Naive thymus-derived CD4-positive, alpha-beta T cell (primary cell): Measurements from ENCODE around the gene KIT. TPM values are rescaled to one million over a fixed set of nuclear protein-coding genes. Genes with fewer than 3 reads are reported as not detected.
A peak's percentile ranks its signal among the peaks of the same experiment; 100 is the strongest.

Source experiments
- ATAC-seq: fragments of 150-1000 bp; cut with Tn5 transposase; 2 replicates; pipeline ENCODE4 v1.10.0; 2021; ENCODE audit warnings: mild to moderate bottlenecking, moderate library complexity
- CTCF ChIA-PET: fragments of 350-600 bp; sonication (Branson Sonifier 250); formaldehyde crosslinking; loops from one replicate; lab custom pipeline; 2021; ENCODE audit warnings: antibody characterized with exemption; lab: Charles Lee
- POLR2A ChIA-PET: fragments of 350-600 bp; sonication (Branson Sonifier 250); formaldehyde crosslinking; loops from one replicate; lab custom pipeline; 2021; ENCODE audit warnings: antibody characterized with exemption, inconsistent platforms; lab: Charles Lee
- DNase-seq, 9 donors: peaks; one replicate each; pipeline versions ENCODE4 v3.0.0 to v3.0.0-alpha.2; 2020 to 2022; ENCODE audit warnings: mixed read lengths in 1 of 9
- H3K27ac ChIP-seq: one replicate; pipeline ENCODE4 v1.7.0; 2013; ENCODE audit warnings: mild to moderate bottlenecking, low read depth, low read length, moderate library complexity
- H3K27me3 ChIP-seq, 2 donors: one replicate each; pipeline ENCODE4 v1.7.0; 2013; ENCODE audit warnings: low read length in 2 of 2, mild to moderate bottlenecking in 2 of 2, moderate library complexity in 2 of 2; ENCODE audit not compliant: control insufficient read depth in 2 of 2, insufficient read depth in 2 of 2
- H3K36me3 ChIP-seq, 3 experiments: 1 replicate in 2 of 3; 2 replicates in 1 of 3; pipeline ENCODE4 v1.7.0; 2013; ENCODE audit warnings: low read length in 3 of 3, mild to moderate bottlenecking in 3 of 3, moderate library complexity in 1 of 3; ENCODE audit not compliant: insufficient read depth in 3 of 3, control insufficient read depth in 2 of 3
- H3K4me1 ChIP-seq, 2 donors: one replicate each; pipeline ENCODE4 v1.7.0; 2013; ENCODE audit warnings: low read length in 2 of 2, mild to moderate bottlenecking in 2 of 2, moderate library complexity in 1 of 2; ENCODE audit not compliant: control insufficient read depth in 2 of 2, insufficient read depth in 2 of 2
- H3K4me3 ChIP-seq: 2 replicates; pipeline ENCODE4 v1.7.0; 2013; ENCODE audit warnings: mild to moderate bottlenecking, low read length
- H3K9me3 ChIP-seq, 3 experiments: 1 replicate in 2 of 3; 2 replicates in 1 of 3; pipeline ENCODE4 v1.7.0; 2013; ENCODE audit warnings: low read length in 3 of 3; ENCODE audit not compliant: control insufficient read depth in 2 of 3
- H3K27ac Mint-ChIP-seq, 9 donors: one replicate each; pipeline ENCODE4 v1.8.0; 2020 to 2022; ENCODE audit warnings: mixed read lengths in 9 of 9, mild to moderate bottlenecking in 8 of 9, moderate library complexity in 5 of 9, inconsistent platforms in 2 of 9
- H3K27me3 Mint-ChIP-seq, 5 donors: one replicate each; pipeline ENCODE4 v1.8.0; 2021 to 2022; ENCODE audit warnings: mixed read lengths in 5 of 5, mild to moderate bottlenecking in 1 of 5
- H3K36me3 Mint-ChIP-seq, 5 donors: one replicate each; pipeline ENCODE4 v1.8.0; 2020 to 2022; ENCODE audit warnings: mixed read lengths in 5 of 5, mild to moderate bottlenecking in 3 of 5, inconsistent platforms in 1 of 5
- H3K4me1 Mint-ChIP-seq, 7 donors: one replicate each; pipeline ENCODE4 v1.8.0; 2020 to 2022; ENCODE audit warnings: mixed read lengths in 7 of 7, mild to moderate bottlenecking in 3 of 7, inconsistent platforms in 1 of 7
- H3K4me3 Mint-ChIP-seq, 10 donors: one replicate each; pipeline ENCODE4 v1.8.0; 2020 to 2022; ENCODE audit warnings: mild to moderate bottlenecking in 10 of 10, mixed read lengths in 10 of 10, moderate library complexity in 6 of 10, inconsistent platforms in 2 of 10
- H3K9me3 Mint-ChIP-seq, 11 donors: one replicate each; pipeline ENCODE4 v1.8.0; 2020 to 2022; ENCODE audit warnings: mixed read lengths in 11 of 11, mild to moderate bottlenecking in 4 of 11, inconsistent platforms in 1 of 11, moderate library complexity in 1 of 11
- intact Hi-C, 2 donors: fragments of 100-400 bp; cut with micrococcal nuclease; formaldehyde crosslinking; loops; one replicate each; pipeline ENCODE4 v1.15.1; 2023
- polyA plus RNA-seq, 2 donors: library from polyadenylated mRNA; unstranded; fragments of 300-500 nt; fragmentation: Illumina TruSeq; gene quantifications; one replicate each; pipeline ENCODE4 v1.2.3, GENCODE V29; 2021
- total RNA-seq, 6 experiments: library from RNA in 5 of 6; stranded (reverse) in 5 of 6; gene quantifications; 1 replicate in 5 of 6; 2 replicates in 1 of 6; pipeline ENCODE4 v1.2.3 and lab custom pipeline; 2021 to 2026

KIT gene
- total RNA-seq, result 1 to 10 TPM in 1 of 5 experiments, under 1 TPM in 4; 0.08 to 1.2 (median 0.22) TPM
- under 1 TPM in 1 of 2 donors, not detected in 1; 0.11 TPM for polyA plus RNA-seq
- total RNA-seq (lab: John Stamatoyannopoulos, UW), result not detected

DNA sequence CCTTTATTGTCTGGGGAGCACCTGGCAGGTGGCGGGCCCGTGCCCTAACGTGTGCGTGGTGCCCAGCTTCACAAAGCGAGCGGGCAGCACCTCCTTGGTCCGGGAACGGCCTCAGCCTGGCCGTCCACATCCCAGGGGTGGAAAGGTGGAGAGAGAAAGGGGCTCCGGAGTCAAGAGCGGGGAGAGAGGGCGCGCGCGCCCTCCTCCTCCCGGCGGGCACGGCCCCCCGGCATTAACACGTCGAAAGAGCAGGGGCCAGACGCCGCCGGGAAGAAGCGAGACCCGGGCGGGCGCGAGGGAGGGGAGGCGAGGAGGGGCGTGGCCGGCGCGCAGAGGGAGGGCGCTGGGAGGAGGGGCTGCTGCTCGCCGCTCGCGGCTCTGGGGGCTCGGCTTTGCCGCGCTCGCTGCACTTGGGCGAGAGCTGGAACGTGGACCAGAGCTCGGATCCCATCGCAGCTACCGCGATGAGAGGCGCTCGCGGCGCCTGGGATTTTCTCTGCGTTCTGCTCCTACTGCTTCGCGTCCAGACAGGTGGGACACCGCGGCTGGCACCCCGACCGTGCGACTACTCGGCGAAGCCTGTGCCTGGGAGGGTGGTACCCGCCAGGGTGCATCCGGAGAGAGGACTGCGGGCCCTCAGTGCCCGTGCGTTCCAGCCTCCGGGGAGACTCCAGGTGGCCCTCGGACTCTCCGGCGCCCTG, at the start of gene KIT:
Gene KIT (plus strand): TSS at position 407 of the 701 bp plus-strand sequence. CDS start 58 bp downstream, at position 465.
- H3K27ac ChIP-seq, result no peak within 1 kb of the TSS
- DNase-seq (peak in 4 of 9 donors; percentile 14 to 25 (median 16)), ATAC-seq (peak; percentile 48)
- H3K4me3 ChIP-seq, result peak within 1 kb of the TSS; percentile 33
- no peaks in the 10 kb centered on the region for H3K36me3 ChIP-seq
- peaks cover 0 to 10% of the 10 kb centered on the region in 2 donors for H3K4me1 ChIP-seq
- Mint-ChIP-seq H3K4me3 (peak within 1 kb of the TSS; percentile 64 to 88 (median 80)), H3K4me1 (peaks cover 14 to 25% (median 22%) of the 10 kb centered on the region in 7 donors), H3K27ac (no peak within 1 kb of the TSS), H3K36me3 (peaks cover 0 to 3% (median 0%) of the 10 kb centered on the region in 5 donors), H3K27me3 (peaks cover 43 to 77% (median 57%) of the 10 kb centered on the region in 5 donors), H3K9me3 (no peaks in the 10 kb centered on the region)
- ChIA-PET POLR2A (no interaction called here), CTCF (interaction anchor here (0.6 to 1.1 kb wide), 2 partner anchors 24 to 225 kb away, joined by 3 to 4 read pairs; no protein-coding TSS in a partner anchor)
- intact Hi-C loops, result loop anchor here in 1 of 2 donors (1.0 kb wide), 1 partner anchor 304 kb away; no protein-coding TSS in a partner anchor
- no peaks in the 10 kb centered on the region for H3K9me3 ChIP-seq
- peaks cover 0 to 12% of the 10 kb centered on the region in 2 donors for H3K27me3 ChIP-seq

DNA sequence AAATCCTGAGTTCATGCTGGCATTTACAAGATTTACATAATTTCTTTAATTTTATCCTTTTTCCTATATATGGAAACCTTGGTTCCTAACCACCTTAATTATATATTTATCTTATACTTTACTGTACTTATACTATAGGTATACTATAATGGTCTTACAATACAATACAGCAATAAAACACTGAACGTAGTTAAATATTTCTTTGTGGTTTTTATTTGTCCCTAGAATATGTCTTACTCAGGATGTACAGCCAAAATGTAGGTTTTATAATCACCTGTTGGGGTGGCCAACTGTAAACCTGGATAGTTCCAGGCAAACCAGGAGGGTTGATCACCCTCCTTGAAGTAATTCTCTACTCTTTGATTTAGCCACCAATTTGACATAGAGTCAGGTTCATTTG, 48.4 kb upstream of the KIT start:
- DNase-seq (no peak), ATAC-seq (no peak)
- H3K4me1 ChIP-seq, result no peaks in the 10 kb centered on the region
- Mint-ChIP-seq H3K4me1 (no peaks in the 10 kb centered on the region), H3K4me3 (no peak overlapping the region), H3K27me3 (peaks cover 0 to 13% (median 2%) of the 10 kb centered on the region in 5 donors), H3K36me3 (no peaks in the 10 kb centered on the region), H3K9me3 (peaks cover 0 to 9% (median 0%) of the 10 kb centered on the region in 11 donors), H3K27ac (no peak overlapping the region)
- CTCF ChIA-PET, result no interaction called here
- no peak overlapping the region for H3K4me3 ChIP-seq
- H3K36me3 ChIP-seq, result no peaks in the 10 kb centered on the region
- H3K27ac ChIP-seq, result no peak overlapping the region
- no peaks in the 10 kb centered on the region for H3K9me3 ChIP-seq
- POLR2A ChIA-PET, result no interaction called here
- no peaks in the 10 kb centered on the region for H3K27me3 ChIP-seq
- intact Hi-C loops, result no loop called here

DNA sequence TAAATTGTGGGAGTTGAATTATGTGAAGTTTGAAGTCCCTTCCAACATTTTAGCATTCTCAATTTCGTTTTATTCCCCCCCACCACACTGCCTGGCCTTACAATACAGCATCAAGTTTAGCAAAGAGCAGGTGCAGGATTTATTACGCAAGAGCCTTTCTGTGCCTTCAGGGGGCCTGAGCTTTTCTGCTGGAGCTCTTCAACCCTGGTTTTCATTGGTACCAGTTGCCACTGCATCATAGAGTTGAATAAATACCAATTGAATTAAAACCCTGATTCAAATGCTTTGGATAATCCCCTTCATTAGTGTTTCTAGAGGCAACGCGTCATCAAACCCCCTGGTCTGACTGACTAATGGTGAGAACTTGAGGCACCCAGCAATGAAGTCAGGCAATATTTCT, 43.6 kb upstream of the KIT start:
- Histone ChIP-seq H3K4me3 (no peak overlapping the region), H3K36me3 (no peaks in the 10 kb centered on the region), H3K27me3 (no peaks in the 10 kb centered on the region), H3K27ac (no peak overlapping the region), H3K4me1 (no peaks in the 10 kb centered on the region), H3K9me3 (no peaks in the 10 kb centered on the region)
- DNase-seq, result no peak
- no peaks in the 10 kb centered on the region for H3K36me3 Mint-ChIP-seq
- no peak overlapping the region for H3K4me3 Mint-ChIP-seq
- ATAC-seq, result no peak
- peaks cover 0 to 5% (median 2%) of the 10 kb centered on the region in 11 donors for H3K9me3 Mint-ChIP-seq
- POLR2A ChIA-PET, result no interaction called here
- H3K4me1 Mint-ChIP-seq, result no peaks in the 10 kb centered on the region
- H3K27me3 Mint-ChIP-seq, result peaks cover 0 to 12% (median 9%) of the 10 kb centered on the region in 5 donors
- CTCF ChIA-PET, result no interaction called here
- no peak overlapping the region for H3K27ac Mint-ChIP-seq
- intact Hi-C loops, result no loop called here

DNA sequence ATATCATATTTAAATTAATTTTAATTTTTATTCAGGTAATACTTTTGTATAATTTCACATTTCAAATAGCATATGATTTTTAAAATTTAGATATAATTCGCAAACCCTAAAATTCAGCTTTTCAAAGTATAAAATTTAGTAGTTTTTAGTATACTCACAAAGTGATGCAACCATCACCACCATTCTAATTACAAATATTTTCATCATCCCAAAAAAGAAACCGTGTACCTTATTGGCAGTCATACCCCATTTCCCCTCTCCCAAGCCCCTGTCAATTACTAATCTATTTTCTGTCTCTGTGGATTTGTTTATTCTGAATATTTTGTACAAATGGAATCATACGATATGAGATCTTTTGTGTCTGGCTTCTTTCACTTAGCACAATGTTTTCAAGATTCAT, 37.0 kb upstream of the KIT start:
- Mint-ChIP-seq H3K9me3 (peaks cover 0 to 5% (median 3%) of the 10 kb centered on the region in 11 donors), H3K4me1 (no peaks in the 10 kb centered on the region), H3K27me3 (peaks cover 0 to 8% (median 1%) of the 10 kb centered on the region in 5 donors), H3K36me3 (no peaks in the 10 kb centered on the region), H3K4me3 (no peak overlapping the region), H3K27ac (no peak overlapping the region)
- intact Hi-C loops, result no loop called here
- H3K4me3 ChIP-seq, result no peak overlapping the region
- no peaks in the 10 kb centered on the region for H3K27me3 ChIP-seq
- ATAC-seq (no peak), DNase-seq (no peak)
- no peak overlapping the region for H3K27ac ChIP-seq
- ChIA-PET POLR2A (no interaction called here), CTCF (no interaction called here)
- no peaks in the 10 kb centered on the region for H3K9me3 ChIP-seq
- no peaks in the 10 kb centered on the region for H3K36me3 ChIP-seq
- no peaks in the 10 kb centered on the region for H3K4me1 ChIP-seq

DNA sequence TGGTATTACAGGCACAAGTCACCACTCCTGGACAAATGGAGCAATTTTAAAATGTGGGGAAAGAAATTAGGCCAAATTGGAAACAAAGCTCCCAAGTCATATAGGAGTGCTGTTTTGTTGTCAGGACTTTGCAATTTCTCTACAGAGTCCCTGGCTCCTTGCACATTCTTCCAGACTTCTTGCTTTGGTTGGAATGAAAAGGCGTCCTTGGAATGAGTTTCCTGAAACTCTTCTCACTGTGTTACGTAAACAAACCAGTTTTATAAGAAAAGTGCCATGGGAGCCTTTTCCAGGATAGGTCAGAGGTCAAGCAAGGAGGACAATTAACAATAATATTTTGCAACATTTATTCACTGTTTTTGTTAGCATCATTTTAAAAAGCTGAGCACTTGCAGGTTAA, 32.4 kb upstream of the KIT start:
- CTCF ChIA-PET, result no interaction called here

DNA sequence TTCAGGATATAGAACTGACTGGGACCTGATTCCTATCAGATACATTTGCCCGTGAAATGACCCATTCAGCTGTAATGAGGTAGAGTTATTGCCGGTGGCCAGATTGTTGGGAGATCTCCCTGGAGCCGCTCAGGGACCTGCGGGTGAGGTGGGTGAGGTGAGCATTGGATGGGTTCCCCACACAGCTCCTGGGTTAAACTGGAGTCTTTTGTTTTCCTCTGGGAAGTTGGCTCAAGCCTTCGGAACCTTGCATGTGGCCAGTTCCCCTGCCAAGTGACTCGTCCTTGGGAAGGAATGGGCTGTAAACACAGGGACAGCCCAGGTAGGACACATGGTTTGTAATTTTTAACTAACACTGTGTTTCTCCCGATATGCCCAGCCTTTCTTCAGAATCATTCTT, 31.6 kb upstream of the KIT start:
- no peak overlapping the region for H3K4me3 ChIP-seq
- Mint-ChIP-seq H3K36me3 (no peaks in the 10 kb centered on the region), H3K27ac (no peak overlapping the region), H3K4me3 (no peak overlapping the region), H3K4me1 (no peaks in the 10 kb centered on the region), H3K9me3 (peaks cover 0 to 4% (median 0%) of the 10 kb centered on the region in 11 donors), H3K27me3 (peaks cover 9 to 29% (median 12%) of the 10 kb centered on the region in 5 donors)
- H3K4me1 ChIP-seq, result no peaks in the 10 kb centered on the region
- ATAC-seq (no peak), DNase-seq (no peak)
- intact Hi-C loops, result no loop called here
- no peak overlapping the region for H3K27ac ChIP-seq
- POLR2A ChIA-PET, result no interaction called here
- no peaks in the 10 kb centered on the region for H3K9me3 ChIP-seq
- H3K27me3 ChIP-seq, result no peaks in the 10 kb centered on the region
- H3K36me3 ChIP-seq, result no peaks in the 10 kb centered on the region
- CTCF ChIA-PET, result no interaction called here

More for the DNA sequence above, 32.4 kb upstream of the KIT start:
- no peaks in the 10 kb centered on the region for H3K4me1 Mint-ChIP-seq
- H3K27me3 Mint-ChIP-seq, result peaks cover 8 to 25% (median 12%) of the 10 kb centered on the region in 5 donors
- H3K9me3 ChIP-seq, result no peaks in the 10 kb centered on the region
- H3K36me3 ChIP-seq, result no peaks in the 10 kb centered on the region
- POLR2A ChIA-PET, result no interaction called here
- no peak overlapping the region for H3K4me3 ChIP-seq
- H3K9me3 Mint-ChIP-seq, result peaks cover 0 to 4% (median 0%) of the 10 kb centered on the region in 11 donors
- H3K4me1 ChIP-seq, result no peaks in the 10 kb centered on the region
- no peaks in the 10 kb centered on the region for H3K27me3 ChIP-seq
- H3K27ac Mint-ChIP-seq, result no peak overlapping the region
- H3K36me3 Mint-ChIP-seq, result no peaks in the 10 kb centered on the region
- H3K27ac ChIP-seq, result no peak overlapping the region
- DNase-seq, result no peak
- intact Hi-C loops, result no loop called here
- H3K4me3 Mint-ChIP-seq, result no peak overlapping the region
- no peak for ATAC-seq
